GM12873 (cell line): ENCODE measurements around the gene NR1D1.

Source experiments
- TF ChIP-seq, protein P1 (sequence below): IDR thresholded peaks from 2 replicates; pipeline ENCODE4 v1.5.1; 2012; ENCODE audit warnings: low read depth, mild to moderate bottlenecking, moderate library complexity, low read length, control low read depth; ENCODE audit not compliant: insufficient read depth; ENCODE audit errors: missing control alignments

NR1D1 gene

DNA sequence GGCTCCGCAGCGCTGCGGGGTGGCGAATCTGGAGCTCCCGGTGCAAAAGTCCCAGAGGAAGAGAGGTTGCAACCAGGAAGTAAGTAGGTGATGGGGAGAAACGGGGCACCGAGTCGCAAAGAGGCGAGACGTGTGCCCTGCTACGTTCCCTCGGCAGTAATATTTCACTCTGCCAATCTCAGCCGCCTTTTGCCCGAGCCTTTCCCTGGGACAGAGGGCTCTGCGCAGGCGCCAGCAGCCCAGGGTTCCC, at the start of gene NR1D1:
Gene NR1D1 (minus strand): TSS at position 171 of the 250 bp plus-strand sequence. CDS start 495 bp downstream, outside the sequence.
- TF ChIP-seq, protein P1, sequence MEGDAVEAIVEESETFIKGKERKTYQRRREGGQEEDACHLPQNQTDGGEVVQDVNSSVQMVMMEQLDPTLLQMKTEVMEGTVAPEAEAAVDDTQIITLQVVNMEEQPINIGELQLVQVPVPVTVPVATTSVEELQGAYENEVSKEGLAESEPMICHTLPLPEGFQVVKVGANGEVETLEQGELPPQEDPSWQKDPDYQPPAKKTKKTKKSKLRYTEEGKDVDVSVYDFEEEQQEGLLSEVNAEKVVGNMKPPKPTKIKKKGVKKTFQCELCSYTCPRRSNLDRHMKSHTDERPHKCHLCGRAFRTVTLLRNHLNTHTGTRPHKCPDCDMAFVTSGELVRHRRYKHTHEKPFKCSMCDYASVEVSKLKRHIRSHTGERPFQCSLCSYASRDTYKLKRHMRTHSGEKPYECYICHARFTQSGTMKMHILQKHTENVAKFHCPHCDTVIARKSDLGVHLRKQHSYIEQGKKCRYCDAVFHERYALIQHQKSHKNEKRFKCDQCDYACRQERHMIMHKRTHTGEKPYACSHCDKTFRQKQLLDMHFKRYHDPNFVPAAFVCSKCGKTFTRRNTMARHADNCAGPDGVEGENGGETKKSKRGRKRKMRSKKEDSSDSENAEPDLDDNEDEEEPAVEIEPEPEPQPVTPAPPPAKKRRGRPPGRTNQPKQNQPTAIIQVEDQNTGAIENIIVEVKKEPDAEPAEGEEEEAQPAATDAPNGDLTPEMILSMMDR, result no peak

DNA sequence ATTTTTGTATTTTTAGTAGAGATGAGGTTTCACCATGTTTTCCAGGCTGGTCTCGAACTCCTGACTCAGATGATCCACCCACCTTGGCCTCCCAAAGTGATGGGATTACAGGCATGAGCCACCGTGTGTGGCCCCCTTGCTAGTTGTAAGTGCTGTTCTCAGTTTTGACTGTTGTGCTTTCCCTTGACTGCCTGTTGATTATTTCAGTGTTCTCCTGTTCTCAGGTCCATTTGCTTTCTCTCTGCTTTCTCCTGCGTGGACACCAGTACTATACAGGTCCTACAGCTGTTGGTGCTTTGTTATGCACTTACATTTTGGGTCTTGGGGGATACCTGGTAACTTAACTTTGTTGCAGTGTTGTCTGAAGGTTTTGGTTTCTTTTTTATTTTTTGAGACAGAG, 48.1 kb upstream of the NR1D1 start:
- TF ChIP-seq, protein P1, result no peak

DNA sequence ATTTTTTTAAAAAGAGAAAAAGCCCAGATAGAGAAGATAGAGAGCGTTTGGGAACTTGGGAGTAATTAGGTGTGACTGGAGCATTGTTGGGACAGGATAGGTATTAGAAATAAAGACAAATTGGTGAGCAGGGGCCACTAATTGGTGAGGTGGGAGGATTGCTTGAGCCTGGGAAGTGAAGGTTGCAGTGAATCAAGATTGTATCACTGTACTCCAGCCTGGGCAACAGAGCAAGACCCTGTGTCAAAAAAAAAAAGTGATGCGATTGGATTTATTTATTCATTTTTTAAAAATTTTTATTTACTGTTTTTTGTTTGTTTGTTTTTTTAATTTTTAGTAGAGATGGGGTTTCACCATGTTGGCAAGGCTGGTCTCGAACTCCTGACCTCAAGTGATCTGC, 45.1 kb upstream of the NR1D1 start:
- TF ChIP-seq, protein P1, result no peak

DNA sequence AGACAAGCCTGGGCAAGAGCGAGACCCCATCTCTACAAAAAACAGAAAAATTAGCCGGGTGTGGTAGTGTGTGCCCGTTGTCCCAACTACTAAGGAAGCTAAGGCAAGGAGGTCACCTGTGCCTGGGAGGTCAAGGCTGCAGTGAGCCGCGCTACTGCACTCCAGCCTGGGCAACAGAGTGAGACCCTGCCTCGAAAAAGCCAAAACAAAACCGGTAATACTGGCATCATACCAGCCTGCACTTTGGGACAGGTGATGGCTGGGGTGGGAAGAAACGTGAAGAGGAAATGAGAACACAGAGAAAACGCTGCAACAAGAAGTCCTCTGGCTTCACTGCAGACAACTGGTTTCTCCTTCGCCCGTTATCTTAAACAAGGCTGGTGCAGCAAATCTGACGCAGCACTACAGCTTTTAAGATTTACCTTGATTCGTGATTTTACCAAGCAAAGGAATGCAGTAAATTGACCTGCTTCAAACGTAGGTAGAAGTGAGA, 39.2 kb upstream of the NR1D1 start:
- TF ChIP-seq, protein P1, result no peak

DNA sequence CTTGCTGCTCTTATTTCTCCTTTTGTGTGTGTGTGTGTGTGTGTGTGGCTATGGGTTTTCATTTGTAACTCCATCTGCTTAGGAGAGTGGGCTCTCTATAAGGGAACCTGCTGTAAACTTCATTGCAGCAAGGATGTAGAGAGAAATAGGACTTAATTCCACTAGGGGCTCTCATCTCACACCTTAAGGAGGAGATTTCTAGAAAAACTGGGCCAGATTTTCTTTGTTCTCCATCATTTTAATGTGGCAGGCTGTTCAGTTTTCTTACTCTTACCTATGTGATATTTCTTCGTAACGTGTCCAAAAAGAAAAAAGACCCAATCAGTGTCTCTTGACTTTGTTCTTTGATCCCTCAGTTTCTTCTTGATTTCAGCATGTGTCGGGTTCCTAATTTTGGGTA, 35.4 kb upstream of the NR1D1 start:
- TF ChIP-seq, protein P1, result no peak

DNA sequence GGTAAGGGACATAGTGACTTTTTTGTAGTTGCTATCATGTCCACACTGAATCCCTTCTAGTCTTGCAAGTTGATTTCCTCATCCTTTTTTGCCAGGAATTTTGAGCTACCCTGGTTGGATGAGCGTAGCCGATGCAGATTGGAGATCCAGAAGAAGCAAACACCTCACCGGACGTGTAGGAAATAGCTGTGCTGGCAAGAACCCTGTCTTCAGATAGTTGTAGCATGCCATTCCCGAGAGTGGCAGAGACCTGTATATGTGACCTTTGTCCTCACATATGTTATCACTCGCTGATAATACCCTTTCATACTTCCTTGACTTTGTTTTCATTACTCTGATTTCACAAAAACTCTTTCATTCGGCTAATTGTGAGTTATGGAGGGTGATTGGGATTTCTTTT, 33.8 kb upstream of the NR1D1 start:
- TF ChIP-seq, protein P1, result no peak

DNA sequence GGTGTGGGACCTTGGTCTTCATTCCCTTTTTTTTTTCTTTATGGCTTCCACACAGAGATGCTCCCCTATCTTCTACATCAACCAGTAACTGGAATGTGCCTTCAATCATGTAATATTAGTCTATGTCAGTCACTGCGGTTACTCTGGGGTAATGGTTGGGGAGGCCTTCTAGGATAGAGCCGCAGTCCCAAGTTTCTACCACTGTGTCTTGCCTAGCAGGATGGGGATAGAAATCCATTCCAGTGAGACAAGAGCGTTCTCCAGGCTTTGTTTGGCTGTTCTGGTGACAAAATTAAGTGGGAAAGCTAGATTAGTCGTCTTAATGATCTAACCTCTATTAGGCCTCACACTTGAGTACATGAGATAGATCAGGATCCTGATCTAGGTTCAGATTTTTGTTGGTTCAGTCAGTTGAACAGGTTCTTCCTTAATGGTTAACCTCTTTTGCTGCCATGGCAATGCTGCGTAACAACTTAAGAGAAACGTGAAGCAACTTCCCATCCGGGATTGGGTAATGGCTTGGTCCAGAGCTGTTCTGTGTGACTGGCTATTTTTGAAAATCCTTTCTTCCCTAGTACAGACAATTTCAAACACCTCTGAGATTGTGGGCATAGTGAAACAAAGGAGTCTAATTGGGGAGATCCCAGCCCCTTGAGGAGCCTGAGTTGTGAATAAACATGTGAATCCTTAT, 30.1 kb upstream of the NR1D1 start:
- TF ChIP-seq, protein P1, result no peak
